NCI-H2029 treated with DMSO at 0.1 percent for 48 hours (cell line): ENCODE measurements around the gene CDH6.

Experiments used
- DNase-seq: peaks from one replicate; lab custom pipeline; 2025; lab: John Stamatoyannopoulos, UW

The CDH6 gene

GRCh38 chr5:31204958-31205357 lies 11.5 kb downstream of the CDH6 start:
- DNase-seq, result no peak

DNA sequence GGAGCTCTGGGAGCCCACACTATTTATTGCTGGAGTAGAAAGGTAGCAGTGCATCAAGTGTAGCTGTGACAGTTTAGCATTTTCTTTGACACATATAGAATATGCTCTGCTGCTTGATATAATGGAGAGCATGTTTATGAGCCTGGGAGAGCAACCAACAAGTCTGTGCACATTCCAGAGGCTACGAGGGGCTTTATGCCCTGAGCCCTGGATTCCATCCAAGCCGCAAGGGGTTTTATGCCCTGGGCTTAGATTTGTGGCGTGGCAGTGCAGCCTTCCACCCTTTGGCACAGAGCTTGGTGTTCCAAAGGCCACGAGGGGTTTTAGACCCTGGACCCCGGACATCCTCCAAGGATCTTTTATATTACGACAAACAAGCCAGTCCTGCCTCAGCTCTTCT lies 14.6 kb downstream of the CDH6 start:
- DNase-seq, result no peak

GRCh38 chr5:31209334-31209733 lies 15.8 kb downstream of the CDH6 start:
- no peak for DNase-seq

GRCh38 chr5:31211098-31211497 lies 17.6 kb downstream of the CDH6 start:
- DNase-seq, result no peak

DNA sequence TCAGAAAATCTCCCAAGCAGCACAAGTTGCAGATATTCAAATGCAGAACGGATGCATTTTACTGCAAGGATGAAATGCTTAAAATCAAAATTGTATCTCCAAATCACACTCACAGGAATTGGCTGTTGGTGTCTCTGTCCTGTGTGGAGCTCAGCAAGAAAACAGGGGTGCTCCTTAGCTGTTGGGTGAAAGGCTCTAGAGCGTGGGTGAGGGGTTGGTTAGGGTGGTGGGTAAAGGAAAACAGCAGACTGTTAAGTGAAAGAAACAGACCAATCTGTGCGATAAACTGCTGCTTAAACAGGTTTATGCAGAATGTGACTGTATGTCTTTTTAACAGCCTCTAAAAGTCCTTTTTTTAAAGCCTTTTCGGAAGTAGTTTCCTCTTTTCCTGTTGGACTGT lies 19.8 kb downstream of the CDH6 start:
- DNase-seq, result no peak

DNA sequence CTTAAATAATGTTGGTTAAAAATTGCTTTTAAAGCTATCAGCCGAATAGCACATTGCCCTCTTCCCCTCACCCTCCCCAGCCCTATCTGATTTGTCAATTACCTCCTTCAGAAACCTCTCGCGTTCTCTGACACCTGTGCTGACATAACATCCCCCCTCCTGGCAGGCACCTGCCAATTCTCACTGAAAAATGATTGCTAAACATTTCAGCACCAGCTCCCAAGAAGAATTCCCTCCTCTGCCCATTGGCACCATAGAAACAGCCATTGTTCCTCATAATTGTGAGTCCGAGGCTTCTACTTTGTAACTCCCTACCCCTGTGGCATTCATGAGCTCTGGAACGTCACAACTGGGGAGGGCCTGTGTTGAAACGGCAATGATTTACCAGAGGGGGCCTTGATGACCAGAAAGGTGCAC lies 20.2 kb downstream of the CDH6 start:
- no peak for DNase-seq

GRCh38 chr5:31214229-31214628 lies 20.7 kb downstream of the CDH6 start:
- DNase-seq, result no peak

GRCh38 chr5:31215236-31215635 lies 21.8 kb downstream of the CDH6 start:
- DNase-seq, result no peak

DNA sequence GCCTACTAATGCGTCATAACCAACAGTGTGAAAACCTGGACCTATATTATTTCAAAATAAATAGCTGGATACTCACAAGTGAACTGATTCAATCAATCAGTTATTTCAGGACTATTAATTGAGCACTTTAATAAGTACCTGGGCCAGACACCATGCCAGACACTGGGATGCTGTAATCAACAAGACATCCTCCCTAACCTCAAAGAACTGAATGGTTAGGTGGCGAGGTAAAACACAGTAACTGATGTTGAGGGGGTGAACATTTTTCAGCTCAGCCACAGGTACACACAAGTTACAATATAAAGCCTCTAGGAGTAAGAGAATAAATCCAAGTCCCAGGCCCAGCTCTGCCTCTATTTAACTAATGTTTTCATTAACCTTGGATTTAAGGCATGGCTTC lies 24.0 kb downstream of the CDH6 start:
- DNase-seq, result no peak

- DNase-seq, result no peak
These were observed 25.5 kb downstream of the CDH6 start for GRCh38 chr5:31218978-31219377.

DNA sequence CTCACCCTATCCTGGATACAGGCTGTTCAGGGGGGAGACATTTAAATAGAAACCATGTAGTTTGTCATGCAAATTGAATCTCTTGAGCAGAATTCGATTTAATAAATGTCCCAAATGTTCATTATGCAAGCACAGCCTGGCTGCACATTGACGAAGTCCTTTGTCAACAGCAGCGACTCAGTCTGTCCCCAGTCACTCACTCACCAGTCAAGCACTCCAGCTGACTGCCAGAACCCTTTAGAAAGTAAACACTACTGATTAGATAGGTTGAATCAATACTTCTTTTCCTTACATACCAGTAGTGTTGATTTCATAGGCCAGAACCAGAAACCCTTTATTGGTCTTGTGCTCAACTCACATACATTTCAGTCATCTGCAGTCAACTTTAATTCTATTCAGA lies 27.5 kb downstream of the CDH6 start:
- DNase-seq, result no peak

- DNase-seq, result no peak
These were observed 31.6 kb downstream of the CDH6 start for GRCh38 chr5:31225118-31225517.

DNA sequence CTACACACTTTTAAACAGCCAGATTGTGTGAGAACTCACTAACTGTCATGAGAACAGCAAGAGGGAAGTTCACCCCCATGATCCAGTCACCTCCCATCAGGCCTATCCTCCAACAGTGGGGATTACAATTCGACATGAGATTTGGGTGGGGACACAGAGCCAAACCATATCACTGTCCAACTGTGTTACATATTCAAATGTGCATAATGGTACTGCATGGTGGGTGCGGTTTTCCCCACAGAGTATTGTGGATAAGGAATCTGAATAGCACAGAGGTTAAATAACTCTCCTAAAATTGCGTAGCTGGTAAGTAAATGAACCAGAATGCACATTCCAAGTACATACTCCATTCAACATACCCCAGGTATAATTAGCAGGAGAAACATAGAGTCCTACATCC lies 32.1 kb downstream of the CDH6 start:
- DNase-seq, result no peak

DNA sequence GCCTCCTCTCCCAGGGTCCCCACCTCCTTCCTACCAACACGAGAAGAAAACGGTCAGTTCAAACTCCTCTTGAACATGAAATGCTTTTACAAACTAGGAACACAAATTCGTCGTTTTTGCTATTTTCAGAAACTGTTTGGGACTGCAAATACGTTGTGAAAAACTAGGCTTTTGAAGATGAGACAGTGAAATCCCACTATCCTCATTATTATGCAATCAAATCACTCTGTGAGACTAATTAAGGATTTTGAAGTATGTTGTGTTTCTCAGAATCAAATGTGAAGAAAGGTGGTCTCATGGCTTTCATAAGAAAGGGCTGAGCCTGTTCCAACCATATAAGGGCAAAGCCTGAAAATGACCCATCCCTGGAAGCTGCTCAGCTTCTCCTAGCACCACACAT lies 33.2 kb downstream of the CDH6 start:
- DNase-seq, result no peak

- DNase-seq, result no peak
These were observed 35.8 kb downstream of the CDH6 start for GRCh38 chr5:31229266-31229665.

- DNase-seq, result no peak
These were observed 37.8 kb downstream of the CDH6 start for GRCh38 chr5:31231177-31231838.

DNA sequence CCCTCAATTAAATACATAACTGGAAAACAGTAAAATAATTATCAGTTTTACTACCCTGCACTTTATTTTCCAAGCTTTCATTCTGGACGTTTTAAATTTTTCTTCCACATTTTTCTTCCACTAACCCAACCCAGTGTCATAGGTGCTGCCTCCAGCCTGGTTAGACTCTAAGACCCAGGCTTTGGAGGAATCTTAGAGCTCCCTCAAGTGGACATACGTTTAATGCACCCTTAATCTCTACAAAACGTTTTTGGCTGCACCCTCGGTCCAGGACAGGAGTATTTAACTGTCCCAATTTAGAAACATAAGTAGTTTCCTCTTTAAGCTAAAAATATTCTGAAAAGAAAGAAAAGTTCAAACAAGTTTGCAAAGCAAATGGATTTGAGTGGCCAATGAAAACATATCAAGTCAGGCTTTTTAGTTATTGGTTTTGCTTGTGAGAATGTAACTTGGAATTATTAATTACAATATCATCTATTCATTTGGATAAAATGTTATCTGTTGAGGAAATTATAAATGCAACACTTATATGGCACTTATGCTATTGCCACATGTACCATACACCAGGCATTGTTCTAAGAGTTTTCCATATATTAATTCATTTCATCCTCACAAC lies 38.9 kb downstream of the CDH6 start:
- DNase-seq, result no peak

GRCh38 chr5:31235381-31235780 lies 41.9 kb downstream of the CDH6 start:
- no peak for DNase-seq

DNA sequence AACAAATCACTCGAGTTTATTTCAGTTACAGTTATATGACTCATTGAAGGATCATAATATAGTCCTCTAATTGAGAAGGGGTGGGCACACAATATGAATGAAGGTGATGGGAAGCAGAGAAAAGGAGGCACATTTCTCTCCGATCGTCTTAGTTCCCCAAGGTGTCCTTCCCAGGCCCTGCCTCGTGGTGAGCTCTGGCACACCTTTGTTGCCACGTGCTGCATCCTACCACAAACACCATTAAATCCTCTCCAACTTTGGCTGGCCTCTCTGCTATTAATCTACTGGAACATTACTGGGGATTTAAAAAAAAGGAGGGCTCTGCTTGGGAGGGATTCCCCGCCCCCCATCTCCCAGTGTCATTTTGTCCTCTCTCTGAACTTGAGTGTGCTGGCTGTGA lies 42.9 kb downstream of the CDH6 start:
- DNase-seq, result no peak

GRCh38 chr5:31237174-31237573 lies 43.7 kb downstream of the CDH6 start:
- no peak for DNase-seq

GRCh38 chr5:31238497-31238896 lies 45.0 kb downstream of the CDH6 start:
- no peak for DNase-seq

GRCh38 chr5:31244921-31245320 lies 51.4 kb downstream of the CDH6 start:
- DNase-seq, result no peak

DNA sequence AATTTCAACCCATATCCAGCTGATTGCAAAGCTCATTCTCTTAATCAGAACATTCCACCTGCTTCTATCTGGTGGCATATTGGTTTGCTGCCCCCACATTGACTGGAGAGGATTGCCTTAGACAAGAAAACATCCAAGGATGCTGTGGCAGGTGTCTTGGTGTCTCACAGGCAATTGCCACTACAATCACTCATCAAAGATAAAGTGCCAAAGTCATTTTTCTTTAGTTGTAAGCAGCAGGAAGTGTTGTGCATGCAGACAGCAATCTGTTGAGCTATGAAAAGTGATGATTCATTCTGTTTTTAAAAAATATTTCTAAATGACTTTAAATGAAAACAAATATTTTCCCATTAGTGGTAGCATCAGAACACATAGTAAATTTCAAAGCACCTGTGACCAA lies 53.9 kb downstream of the CDH6 start:
- DNase-seq, result no peak

DNA sequence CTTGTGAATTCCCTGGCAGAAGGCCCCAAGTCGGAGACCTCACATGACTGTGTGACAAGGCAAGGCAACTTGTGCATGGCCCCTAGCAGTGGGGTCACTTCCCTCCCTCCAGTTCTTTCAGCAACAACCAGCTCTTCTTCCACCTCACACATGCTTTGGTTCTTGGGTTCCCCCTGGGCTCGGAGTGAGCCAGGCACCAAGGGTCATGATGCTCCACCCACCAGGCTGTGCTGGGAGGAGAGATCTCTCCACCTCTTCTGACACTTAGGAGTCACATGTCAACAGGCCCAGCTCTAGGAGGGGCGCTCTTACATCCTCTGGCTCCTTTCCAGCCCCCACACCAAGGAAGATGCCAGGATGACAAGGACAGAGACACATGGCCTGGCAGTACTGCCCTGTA lies 56.7 kb downstream of the CDH6 start:
- no peak for DNase-seq
